Activated naive CD4-positive, alpha-beta T cell treated with Interleukin-2 at 50 U/mL for 16 hours (primary cell): ENCODE measurements around the gene ZNF778.
"Not testable (repeated sequence)": the region's sequence is repeated elsewhere in the genome, so short reads cannot be mapped to it uniquely, and the experiment has no call there.

ENCODE experiments used
- DNase-seq: peaks from one replicate; pipeline ENCODE4 v3.0.0-alpha.2; 2020

The ZNF778 gene

GRCh38 chr16:89183463-89183862, 34.0 kb upstream of the ZNF778 start:
- no peak for DNase-seq

- no peak for DNase-seq
Observed at GRCh38 chr16:89183975-89184676, 33.4 kb upstream of the ZNF778 start.

GRCh38 chr16:89184677-89184932, 32.9 kb upstream of the ZNF778 start:
- no peak for DNase-seq

- no peak for DNase-seq
Observed at GRCh38 chr16:89184933-89185794, 32.3 kb upstream of the ZNF778 start.

DNA sequence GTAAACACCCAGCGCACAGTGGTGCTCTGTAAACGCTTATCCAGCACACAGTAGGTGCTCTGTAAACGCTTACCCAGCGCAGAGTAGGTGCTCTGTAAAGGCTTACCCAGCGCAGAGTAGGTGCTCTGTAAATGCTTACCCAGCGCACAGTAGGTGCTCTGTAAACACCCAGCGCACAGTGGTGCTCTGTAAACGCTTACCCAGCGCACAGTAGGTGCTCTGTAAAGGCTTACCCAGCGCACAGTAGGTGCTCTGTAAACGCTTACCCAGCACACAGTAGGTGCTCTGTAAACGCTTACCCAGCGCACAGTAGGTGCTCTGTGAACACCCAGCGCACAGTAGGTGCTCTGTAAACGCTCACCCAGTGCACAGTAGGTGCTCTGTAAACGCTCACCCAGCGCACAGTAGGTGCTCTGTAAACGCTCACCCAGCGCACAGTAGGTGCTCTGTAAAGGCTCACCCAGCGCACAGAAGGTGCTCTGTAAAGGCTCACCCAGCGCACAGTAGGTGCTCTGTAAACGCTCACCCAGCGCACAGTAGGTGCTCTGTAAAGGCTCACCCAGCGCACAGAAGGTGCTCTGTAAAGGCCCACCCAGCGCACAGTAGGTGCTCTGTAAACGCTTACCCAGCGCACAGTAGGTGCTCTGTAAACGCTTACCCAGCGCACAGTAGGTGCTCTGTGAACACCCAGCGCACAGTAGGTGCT, 31.5 kb upstream of the ZNF778 start:
- DNase-seq, result not testable (repeated sequence)

GRCh38 chr16:89186593-89187031, 30.9 kb upstream of the ZNF778 start:
- not testable (repeated sequence) for DNase-seq

DNA sequence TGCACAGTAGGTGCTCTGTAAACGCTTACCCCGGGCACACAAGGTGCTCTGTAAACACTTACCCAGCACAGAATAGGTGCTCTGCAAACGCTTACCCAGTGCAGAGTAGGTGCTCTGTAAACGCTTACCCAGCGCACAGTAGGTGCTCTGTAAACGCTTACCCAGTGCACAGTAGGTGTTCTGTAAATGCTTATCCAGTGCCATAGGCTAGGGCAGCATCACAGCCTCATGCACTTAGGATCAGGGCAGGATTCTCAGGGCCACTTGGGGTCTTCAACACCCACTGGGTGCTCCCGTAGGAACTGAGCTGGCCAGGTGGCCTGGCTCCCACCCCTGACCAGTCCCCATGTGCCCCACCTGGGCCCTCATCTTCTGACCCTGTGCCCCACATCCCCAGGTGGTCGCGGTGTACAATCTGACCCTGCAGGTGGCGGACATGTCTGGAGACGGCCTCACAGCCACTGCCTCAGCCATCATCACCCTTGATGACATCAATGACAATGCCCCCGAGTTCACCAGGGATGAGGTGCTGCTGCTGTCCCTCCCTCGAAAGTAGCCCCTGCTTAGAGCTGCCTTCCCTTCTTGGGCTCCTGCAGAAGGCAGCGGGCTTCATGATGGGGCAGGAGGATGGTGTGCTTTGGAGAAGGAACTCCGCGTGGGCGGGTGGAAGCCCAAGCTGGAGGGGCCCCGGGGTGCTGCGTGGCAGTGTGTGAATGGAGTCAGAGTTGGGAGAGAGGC, 30.3 kb upstream of the ZNF778 start:
- DNase-seq, result peak; percentile 45

- no peak for DNase-seq
Observed at GRCh38 chr16:89187770-89188392, 29.6 kb upstream of the ZNF778 start.

GRCh38 chr16:89188471-89189357, 28.8 kb upstream of the ZNF778 start:
- not testable (repeated sequence) for DNase-seq

DNA sequence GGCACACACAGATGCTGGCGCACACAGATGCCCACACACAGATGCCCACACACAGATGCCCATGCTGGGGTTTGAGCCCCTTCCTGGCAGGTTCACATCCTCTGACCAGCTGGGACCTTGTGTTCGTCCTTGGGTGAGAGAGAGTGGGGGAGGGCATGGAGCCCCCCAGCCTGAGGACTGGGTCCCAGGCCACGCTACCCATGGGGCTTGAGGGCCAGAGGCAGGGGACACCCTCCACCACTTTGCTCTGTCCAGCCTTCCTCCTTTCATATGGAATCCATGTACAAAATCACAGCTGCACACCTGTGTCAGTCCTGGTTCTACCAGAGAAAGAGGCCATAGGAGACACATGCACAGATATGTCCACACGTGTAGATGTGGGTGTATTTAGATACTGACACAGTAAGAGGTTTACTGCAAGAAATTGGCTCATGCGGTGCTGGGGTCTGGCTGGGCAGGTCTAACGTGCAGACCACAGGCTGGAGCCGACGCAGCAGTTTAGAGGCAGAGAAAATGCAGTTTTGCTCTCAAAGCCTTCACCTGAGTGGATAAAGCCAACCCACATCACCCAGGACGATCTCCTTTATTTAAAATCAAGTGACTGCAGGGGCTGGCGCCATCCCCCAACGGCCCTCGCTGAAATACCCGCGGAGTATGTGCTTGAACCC, 28.0 kb upstream of the ZNF778 start:
- DNase-seq, result no peak

- no peak for DNase-seq
Observed at GRCh38 chr16:89190150-89190958, 27.1 kb upstream of the ZNF778 start.

DNA sequence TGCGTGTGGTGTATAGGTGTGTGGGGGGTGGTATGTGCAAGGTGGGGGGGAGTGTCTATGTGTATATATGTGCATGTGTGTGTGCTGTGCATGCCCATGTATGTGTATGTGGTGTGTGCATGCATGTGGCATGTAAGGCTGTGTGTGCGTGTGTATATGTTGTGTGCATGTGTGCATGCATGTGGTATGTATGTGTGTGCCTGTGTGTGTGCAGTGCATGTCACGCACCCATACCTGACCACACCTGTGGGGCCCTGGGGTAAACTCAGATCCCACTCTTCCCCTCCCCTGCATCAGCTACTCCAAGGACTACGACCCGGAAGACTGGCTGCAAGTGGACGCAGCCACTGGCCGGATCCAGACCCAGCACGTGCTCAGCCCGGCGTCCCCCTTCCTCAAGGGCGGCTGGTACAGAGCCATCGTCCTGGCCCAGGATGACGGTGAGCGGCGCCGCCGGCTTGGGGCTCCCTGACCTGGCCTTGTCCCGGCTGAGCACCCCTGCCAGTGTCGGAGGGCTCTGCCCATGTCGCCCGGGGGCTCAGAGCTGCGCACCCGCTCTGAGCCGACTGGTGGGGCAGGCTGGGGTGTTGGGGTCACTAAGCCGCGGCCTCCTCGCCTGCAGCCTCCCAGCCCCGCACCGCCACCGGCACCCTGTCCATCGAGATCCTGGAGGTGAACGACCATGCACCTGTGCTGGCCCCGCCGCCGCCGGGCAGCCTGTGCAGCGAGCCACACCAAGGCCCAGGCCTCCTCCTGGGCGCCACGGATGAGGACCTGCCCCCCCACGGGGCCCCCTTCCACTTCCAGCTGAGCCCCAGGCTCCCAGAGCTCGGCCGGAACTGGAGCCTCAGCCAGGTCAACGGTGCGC, 26.2 kb upstream of the ZNF778 start:
- no peak for DNase-seq

DNA sequence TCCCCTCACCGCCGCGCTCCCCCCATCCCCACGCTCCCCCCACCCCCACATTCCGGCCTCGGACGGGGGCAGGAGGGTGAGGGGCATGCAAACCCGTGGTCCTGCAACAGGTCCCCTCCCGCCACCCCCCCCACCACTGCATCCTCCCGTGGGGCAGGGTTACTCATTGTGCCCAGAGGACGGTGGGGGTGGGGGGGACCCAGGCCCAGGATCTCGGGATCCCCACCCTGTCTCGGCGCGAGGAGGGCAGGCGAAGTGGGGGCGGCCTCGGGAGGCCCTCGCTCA, 25.7 kb upstream of the ZNF778 start:
- no peak for DNase-seq

GRCh38 chr16:89192186-89192955, 25.1 kb upstream of the ZNF778 start:
- DNase-seq, result peak; percentile 49

DNA sequence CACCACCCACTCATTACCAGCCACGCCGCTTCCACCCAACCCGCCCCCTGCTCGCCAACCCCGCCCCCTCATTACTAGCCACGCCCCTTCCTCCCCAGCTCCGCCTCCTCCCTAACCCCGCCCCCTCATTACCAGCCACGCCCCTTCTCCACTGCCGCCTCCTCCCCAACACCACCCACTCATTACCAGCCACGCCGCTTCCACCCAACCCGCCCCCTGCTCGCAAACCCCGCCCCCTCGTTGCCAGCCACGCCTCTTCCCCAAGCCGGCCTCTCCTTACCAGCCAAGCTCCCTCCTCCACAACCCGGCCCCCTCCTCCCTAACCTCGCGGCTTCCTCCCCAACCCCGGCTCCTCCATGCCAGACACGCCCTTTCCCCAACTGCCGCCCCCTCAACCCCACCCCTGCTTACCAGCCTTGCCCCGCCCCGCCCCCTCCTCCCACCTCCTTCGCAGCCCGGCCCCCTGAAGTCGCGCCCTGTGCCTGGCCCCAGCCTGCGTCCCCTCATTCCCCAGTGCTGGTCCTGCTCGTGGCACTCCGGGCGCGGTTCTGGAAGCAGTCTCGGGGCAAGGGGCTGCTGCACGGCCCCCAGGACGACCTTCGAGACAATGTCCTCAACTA, 24.4 kb upstream of the ZNF778 start:
- DNase-seq, result peak; percentile 36

- DNase-seq, result no peak
Observed at GRCh38 chr16:89193576-89194293, 23.8 kb upstream of the ZNF778 start.
